Activated naive CD4-positive, alpha-beta T cell (primary cell): ENCODE data around the gene EVL.
"Not testable (repeated sequence)": the region's sequence is repeated elsewhere in the genome, so short reads cannot be mapped to it uniquely, and the experiment has no call there.

Experiments used
- DNase-seq, 4 experiments: peaks; one replicate each; lab custom pipeline; 2025; lab: John Stamatoyannopoulos, UW

Gene EVL

GRCh38 chr14:100038065-100038464 is 27.2 kb upstream of the EVL start:
- no peak for DNase-seq

- DNase-seq = no peak
These were observed 25.3 kb upstream of the EVL start for GRCh38 chr14:100039903-100040302.

- DNase-seq = no peak
These were observed 24.0 kb upstream of the EVL start for GRCh38 chr14:100041271-100041670.

GRCh38 chr14:100042286-100042685 is 22.9 kb upstream of the EVL start:
- no peak for DNase-seq

GRCh38 chr14:100045642-100046344 is 19.4 kb upstream of the EVL start:
- no peak for DNase-seq

- DNase-seq = no peak
These were observed 17.6 kb upstream of the EVL start for GRCh38 chr14:100047600-100047999.

GRCh38 chr14:100048786-100049185 is 16.4 kb upstream of the EVL start:
- DNase-seq = no peak

- no peak for DNase-seq
These were observed 16.0 kb upstream of the EVL start for GRCh38 chr14:100049220-100049619.

GRCh38 chr14:100051103-100051502 is 14.1 kb upstream of the EVL start:
- DNase-seq = no peak

GRCh38 chr14:100051543-100051942 is 13.7 kb upstream of the EVL start:
- DNase-seq = no peak

- no peak for DNase-seq
These were observed 12.4 kb upstream of the EVL start for GRCh38 chr14:100052819-100053218.

- DNase-seq = no peak
These were observed 10.7 kb upstream of the EVL start for GRCh38 chr14:100054316-100055075.

- DNase-seq = no peak
These were observed 8.8 kb upstream of the EVL start for GRCh38 chr14:100056431-100056830.

- no peak for DNase-seq
These were observed 8.0 kb upstream of the EVL start for GRCh38 chr14:100056964-100057795.

- DNase-seq = no peak
These were observed 6.3 kb upstream of the EVL start for GRCh38 chr14:100058777-100059437.

- no peak for DNase-seq
These were observed 5.8 kb upstream of the EVL start for GRCh38 chr14:100059438-100059781.

GRCh38 chr14:100060760-100061159 is 4.5 kb upstream of the EVL start:
- no peak for DNase-seq

GRCh38 chr14:100062590-100062989 is 2.6 kb upstream of the EVL start:
- no peak for DNase-seq

- DNase-seq = no peak
These were observed 1.8 kb upstream of the EVL start for GRCh38 chr14:100063314-100063941.

- DNase-seq = not testable (repeated sequence)
These were observed 708 bp upstream of the EVL start for GRCh38 chr14:100064335-100065092.
